Measurements from ENCODE around the gene PBX4.

The PBX4 gene

DNA sequence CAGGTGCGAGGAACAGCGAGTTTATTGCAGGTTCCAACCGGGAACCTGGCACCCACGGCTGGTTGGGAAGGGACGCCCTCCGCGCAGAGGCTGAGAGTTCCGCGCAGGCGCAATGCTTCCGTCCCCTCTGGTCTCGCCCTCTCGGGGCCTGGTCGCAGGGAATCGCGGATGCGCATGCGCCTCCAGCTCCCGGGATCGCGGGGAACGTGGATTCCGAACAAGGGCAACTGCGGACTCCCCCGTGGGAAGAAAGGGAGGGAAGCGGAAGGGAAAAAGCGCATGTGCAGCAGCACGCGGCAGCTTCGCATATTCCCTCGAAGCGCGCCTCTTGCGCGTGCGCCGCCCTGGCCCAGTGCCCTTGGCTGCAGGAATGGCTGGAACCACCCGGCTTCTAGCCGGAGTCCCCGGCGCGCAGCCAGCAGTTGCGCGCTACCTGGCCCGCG lies 104.3 kb downstream of the PBX4 start:
- peaks cover 3 to 39% (median 15%) of the 10 kb centered on the region in 11 experiments; a peak in 20 of 22 replicates for H3K36me3 ChIP-seq
- no peak overlapping the region for H3K9ac ChIP-seq
- H4K20me1 ChIP-seq = peaks cover 3 to 31% (median 11%) of the 10 kb centered on the region in 11 experiments; a peak in 16 of 22 replicates
- H3K27me3 ChIP-seq = no peaks in the 10 kb centered on the region
- H3K9me3 ChIP-seq (replicated peaks in 1 of 11) = no peaks in the 10 kb centered on the region
- H3K4me2 ChIP-seq = no peak overlapping the region
- H3K27ac ChIP-seq = no peak overlapping the region
- no peak overlapping the region for H3K4me3 ChIP-seq
- no peak for TF ChIP-seq Cebpa-rat (IDR thresholded peaks at IDR 0.05)
- peaks cover 25 to 35% (median 28%) of the 10 kb centered on the region in 10 experiments for H3K4me1 ChIP-seq

GRCh38 chr19:19513682-19514081 lies 104.8 kb downstream of the PBX4 start:
- no peak for TF ChIP-seq Cebpa-rat (IDR thresholded peaks at IDR 0.05)
- Histone ChIP-seq H3K36me3 (peaks cover 2 to 39% (median 11%) of the 10 kb centered on the region in 11 experiments; a peak in 16 of 22 replicates), H3K9me3 (replicated peaks in 1 of 11) (no peaks in the 10 kb centered on the region), H3K27me3 (no peaks in the 10 kb centered on the region), H3K4me1 (peaks cover 23 to 36% (median 28%) of the 10 kb centered on the region in 10 experiments), H3K4me3 (no peak overlapping the region), H3K4me2 (no peak overlapping the region), H3K27ac (no peak overlapping the region), H4K20me1 (peaks cover 0 to 31% (median 5%) of the 10 kb centered on the region in 11 experiments; a peak in 10 of 22 replicates), H3K9ac (no peak overlapping the region)
